ENCODE data around the gene WDR48.
A peak's percentile ranks its signal among the peaks of the same experiment; 100 is the strongest.

Gene WDR48

DNA sequence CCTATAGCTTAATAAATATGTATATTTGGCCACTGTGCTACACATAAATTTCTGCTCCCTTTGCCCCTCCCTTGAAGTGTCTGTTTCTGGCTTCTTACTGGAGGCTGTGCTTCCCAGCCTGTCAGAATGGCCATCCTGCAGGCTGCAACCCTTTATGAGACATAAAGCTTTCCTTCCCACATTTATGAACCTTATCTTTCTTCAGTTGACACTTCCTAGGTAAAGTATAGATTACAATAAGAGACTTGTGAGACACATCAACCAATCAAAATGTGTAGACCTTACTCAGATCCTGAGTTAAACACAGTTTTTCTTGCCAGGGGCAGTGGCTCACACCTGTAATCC, 29.6 kb upstream of the WDR48 start:
- H3K4me1 ChIP-seq (ENCODE audit: control insufficient read depth, insufficient read depth, low read length, poor library complexity, severe bottlenecking), result no peaks in the 10 kb centered on the region
- H3K9me3 ChIP-seq (ENCODE audit: control insufficient read depth, low read length), result no peaks in the 10 kb centered on the region
- H3K27me3 ChIP-seq (replicated peaks; ENCODE audit: control insufficient read depth, insufficient read depth, low read length, poor library complexity, severe bottlenecking), result peaks cover 3% of the 10 kb centered on the region
- DNase-seq, result no peak
- H3K36me3 ChIP-seq (ENCODE audit: control insufficient read depth, insufficient read depth, low read length), result no peaks in the 10 kb centered on the region
- no peak overlapping the region for H3K27ac ChIP-seq (ENCODE audit: insufficient read depth, low read length, poor library complexity, severe bottlenecking)
- H3K4me3 ChIP-seq (ENCODE audit: insufficient read depth, low read depth, low read length, poor library complexity, severe bottlenecking), result no peak overlapping the region

DNA sequence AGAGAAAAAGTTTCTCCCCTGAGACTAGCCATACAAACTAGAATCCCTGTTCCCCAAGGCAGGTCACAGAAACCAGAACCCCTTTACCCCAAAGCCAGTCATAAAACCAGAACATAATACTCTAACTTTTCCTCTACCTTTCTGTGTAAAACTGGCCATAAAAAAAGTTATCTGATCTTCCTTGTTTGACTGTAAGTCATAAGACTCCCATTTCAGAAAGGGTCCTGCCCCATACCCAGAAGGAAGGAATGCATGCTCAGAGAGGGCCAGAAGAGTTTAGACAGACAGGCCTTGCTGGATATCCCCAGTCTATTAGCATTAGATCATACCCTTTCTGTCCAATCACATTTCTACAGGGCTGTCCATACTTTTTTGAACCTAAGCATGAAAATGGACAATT, 27.3 kb upstream of the WDR48 start:
- Histone ChIP-seq H3K36me3 (ENCODE audit: control insufficient read depth, insufficient read depth, low read length) (no peaks in the 10 kb centered on the region), H3K27ac (ENCODE audit: insufficient read depth, low read length, poor library complexity, severe bottlenecking) (no peak overlapping the region), H3K4me1 (ENCODE audit: control insufficient read depth, insufficient read depth, low read length, poor library complexity, severe bottlenecking) (no peaks in the 10 kb centered on the region), H3K9me3 (ENCODE audit: control insufficient read depth, low read length) (no peaks in the 10 kb centered on the region), H3K4me3 (ENCODE audit: insufficient read depth, low read depth, low read length, poor library complexity, severe bottlenecking) (no peak overlapping the region), H3K27me3 (replicated peaks; ENCODE audit: control insufficient read depth, insufficient read depth, low read length, poor library complexity, severe bottlenecking) (no peaks in the 10 kb centered on the region)
- no peak for DNase-seq

DNA sequence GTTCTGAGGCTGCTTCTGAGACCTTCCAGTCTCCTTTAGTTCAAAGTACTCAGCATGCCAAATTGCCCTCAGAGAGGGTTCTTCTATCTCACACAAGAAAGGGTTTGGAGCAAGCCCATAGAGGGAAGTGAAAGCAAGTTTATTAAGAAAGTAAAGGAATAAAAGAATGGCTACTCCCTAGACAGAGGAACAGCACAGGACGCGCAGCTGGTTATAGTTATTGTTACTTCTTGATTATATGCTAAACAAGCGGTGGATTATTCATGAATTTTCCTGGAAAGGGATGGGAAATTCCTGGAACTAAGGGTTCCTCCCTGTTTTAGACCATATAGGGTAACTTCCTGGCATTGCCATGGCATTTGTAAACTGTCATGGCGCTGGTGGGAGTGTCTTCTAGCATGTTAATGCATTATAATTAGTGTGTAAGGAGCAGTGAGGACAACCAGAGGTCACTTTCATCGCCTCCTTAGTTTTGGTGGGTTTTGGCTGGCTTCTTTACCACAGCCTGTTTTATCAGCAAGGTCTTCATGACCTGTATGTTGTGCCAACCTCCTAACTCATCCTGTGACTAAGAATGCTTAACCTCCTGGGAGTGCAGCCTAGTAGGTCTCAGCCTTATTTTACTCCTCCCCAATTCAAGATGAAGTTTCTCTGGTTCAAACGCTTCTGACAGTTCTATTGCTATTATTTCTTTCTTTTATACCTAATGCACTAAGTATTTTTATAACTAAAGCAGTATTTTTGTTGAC, 26.4 kb upstream of the WDR48 start:
- no peaks in the 10 kb centered on the region for H3K9me3 ChIP-seq (ENCODE audit: control insufficient read depth, low read length)
- H3K4me1 ChIP-seq (ENCODE audit: control insufficient read depth, insufficient read depth, low read length, poor library complexity, severe bottlenecking), result no peaks in the 10 kb centered on the region
- no peak overlapping the region for H3K27ac ChIP-seq (ENCODE audit: insufficient read depth, low read length, poor library complexity, severe bottlenecking)
- H3K27me3 ChIP-seq (replicated peaks; ENCODE audit: control insufficient read depth, insufficient read depth, low read length, poor library complexity, severe bottlenecking), result no peaks in the 10 kb centered on the region
- no peak overlapping the region for H3K4me3 ChIP-seq (ENCODE audit: insufficient read depth, low read depth, low read length, poor library complexity, severe bottlenecking)
- H3K36me3 ChIP-seq (ENCODE audit: control insufficient read depth, insufficient read depth, low read length), result no peaks in the 10 kb centered on the region
- no peak for DNase-seq

DNA sequence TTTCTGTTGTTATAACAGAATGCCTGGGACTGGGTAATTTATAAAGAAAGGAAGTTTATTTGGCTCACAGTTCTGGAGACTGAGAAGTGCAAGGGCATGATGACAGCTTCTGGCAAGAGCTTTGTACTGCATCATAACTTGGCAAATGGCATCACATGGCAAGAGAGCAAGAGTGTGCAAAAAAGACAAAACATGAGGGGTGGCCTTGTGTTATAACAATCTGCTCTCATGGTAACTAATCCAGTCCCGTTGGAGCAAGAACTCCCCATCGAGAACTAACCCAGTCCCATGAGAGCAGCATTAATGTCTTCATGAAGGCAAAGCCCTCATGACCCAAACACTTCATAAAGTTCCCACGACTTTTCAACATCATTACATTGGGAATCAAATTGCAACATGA, 23.3 kb upstream of the WDR48 start:
- Histone ChIP-seq H3K27me3 (replicated peaks; ENCODE audit: control insufficient read depth, insufficient read depth, low read length, poor library complexity, severe bottlenecking) (no peaks in the 10 kb centered on the region), H3K27ac (ENCODE audit: insufficient read depth, low read length, poor library complexity, severe bottlenecking) (no peak overlapping the region), H3K36me3 (ENCODE audit: control insufficient read depth, insufficient read depth, low read length) (no peaks in the 10 kb centered on the region), H3K4me1 (ENCODE audit: control insufficient read depth, insufficient read depth, low read length, poor library complexity, severe bottlenecking) (no peaks in the 10 kb centered on the region), H3K9me3 (ENCODE audit: control insufficient read depth, low read length) (no peaks in the 10 kb centered on the region), H3K4me3 (ENCODE audit: insufficient read depth, low read depth, low read length, poor library complexity, severe bottlenecking) (no peak overlapping the region)
- no peak for DNase-seq

DNA sequence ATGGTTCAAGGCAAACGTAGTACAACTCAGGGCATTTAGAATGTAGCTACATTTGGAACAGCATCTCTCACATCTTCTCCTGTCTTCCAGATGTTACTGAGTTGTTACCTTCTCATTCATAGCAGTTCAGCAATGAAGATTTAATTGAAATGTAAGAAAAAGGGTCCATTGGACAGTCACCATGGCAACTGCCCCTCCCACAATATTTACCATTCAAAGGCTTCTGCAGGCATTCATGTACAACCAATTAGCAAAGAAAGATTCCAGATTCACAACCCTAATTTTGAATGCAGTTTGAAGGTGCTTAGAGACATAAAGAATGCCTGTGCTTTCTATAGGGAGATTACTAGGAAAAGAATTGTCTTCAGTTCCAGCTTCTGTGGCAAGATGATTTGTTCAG, 22.3 kb upstream of the WDR48 start:
- no peak for DNase-seq
- H3K27ac ChIP-seq (ENCODE audit: insufficient read depth, low read length, poor library complexity, severe bottlenecking), result no peak overlapping the region
- H3K4me3 ChIP-seq (ENCODE audit: insufficient read depth, low read depth, low read length, poor library complexity, severe bottlenecking), result no peak overlapping the region
- no peaks in the 10 kb centered on the region for H3K4me1 ChIP-seq (ENCODE audit: control insufficient read depth, insufficient read depth, low read length, poor library complexity, severe bottlenecking)
- H3K36me3 ChIP-seq (ENCODE audit: control insufficient read depth, insufficient read depth, low read length), result no peaks in the 10 kb centered on the region
- no peaks in the 10 kb centered on the region for H3K27me3 ChIP-seq (replicated peaks; ENCODE audit: control insufficient read depth, insufficient read depth, low read length, poor library complexity, severe bottlenecking)
- H3K9me3 ChIP-seq (ENCODE audit: control insufficient read depth, low read length), result no peaks in the 10 kb centered on the region

DNA sequence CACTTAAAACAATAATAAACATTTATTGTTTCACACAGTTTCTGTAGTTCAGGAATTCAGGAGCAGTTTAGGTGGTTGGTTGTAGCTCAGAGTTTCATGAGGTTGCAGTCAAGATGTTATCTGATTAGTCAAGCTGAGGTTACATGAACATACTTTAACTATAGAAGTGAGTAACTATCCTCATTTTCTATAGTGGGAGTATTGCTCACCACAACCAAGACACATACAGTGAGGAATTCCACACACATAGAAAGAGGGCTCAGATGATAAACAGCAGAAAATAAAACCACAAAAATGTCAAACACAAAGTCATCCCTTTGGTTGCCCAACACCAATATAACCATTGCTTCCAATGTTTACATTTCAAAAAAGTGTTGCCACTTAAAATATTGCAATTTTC, 13.7 kb upstream of the WDR48 start:
- no peaks in the 10 kb centered on the region for H3K36me3 ChIP-seq (ENCODE audit: control insufficient read depth, insufficient read depth, low read length)
- no peak overlapping the region for H3K4me3 ChIP-seq (ENCODE audit: insufficient read depth, low read depth, low read length, poor library complexity, severe bottlenecking)
- no peak overlapping the region for H3K27ac ChIP-seq (ENCODE audit: insufficient read depth, low read length, poor library complexity, severe bottlenecking)
- no peak for DNase-seq
- H3K4me1 ChIP-seq (ENCODE audit: control insufficient read depth, insufficient read depth, low read length, poor library complexity, severe bottlenecking), result no peaks in the 10 kb centered on the region
- no peaks in the 10 kb centered on the region for H3K27me3 ChIP-seq (replicated peaks; ENCODE audit: control insufficient read depth, insufficient read depth, low read length, poor library complexity, severe bottlenecking)
- no peaks in the 10 kb centered on the region for H3K9me3 ChIP-seq (ENCODE audit: control insufficient read depth, low read length)

DNA sequence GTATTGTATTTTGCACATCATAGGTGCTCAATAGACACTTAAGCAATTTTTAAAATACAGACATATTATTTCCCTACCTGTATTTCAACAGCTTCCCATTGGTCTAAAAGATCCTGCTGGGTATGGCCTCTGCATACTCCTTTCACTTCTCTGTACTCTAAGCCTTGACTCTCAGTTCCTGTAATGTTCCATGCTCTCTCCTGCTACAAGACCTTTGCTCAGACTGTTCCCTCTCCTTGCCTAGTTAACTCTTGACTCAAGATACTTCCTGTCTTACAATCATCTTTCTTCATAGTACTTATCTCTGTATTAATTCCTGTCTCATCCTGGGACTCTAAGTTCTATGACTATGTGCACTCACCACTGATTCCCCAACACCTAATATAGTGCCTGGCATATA, 1.8 kb upstream of the WDR48 start:
- H3K27ac ChIP-seq (ENCODE audit: insufficient read depth, low read length, poor library complexity, severe bottlenecking), result peak overlapping the region; percentile 13
- no peaks in the 10 kb centered on the region for H3K36me3 ChIP-seq (ENCODE audit: control insufficient read depth, insufficient read depth, low read length)
- H3K4me3 ChIP-seq (ENCODE audit: insufficient read depth, low read depth, low read length, poor library complexity, severe bottlenecking), result no peak overlapping the region
- H3K4me1 ChIP-seq (ENCODE audit: control insufficient read depth, insufficient read depth, low read length, poor library complexity, severe bottlenecking), result peaks cover 14% of the 10 kb centered on the region
- H3K27me3 ChIP-seq (replicated peaks; ENCODE audit: control insufficient read depth, insufficient read depth, low read length, poor library complexity, severe bottlenecking), result no peaks in the 10 kb centered on the region
- no peak for DNase-seq
- no peaks in the 10 kb centered on the region for H3K9me3 ChIP-seq (ENCODE audit: control insufficient read depth, low read length)

DNA sequence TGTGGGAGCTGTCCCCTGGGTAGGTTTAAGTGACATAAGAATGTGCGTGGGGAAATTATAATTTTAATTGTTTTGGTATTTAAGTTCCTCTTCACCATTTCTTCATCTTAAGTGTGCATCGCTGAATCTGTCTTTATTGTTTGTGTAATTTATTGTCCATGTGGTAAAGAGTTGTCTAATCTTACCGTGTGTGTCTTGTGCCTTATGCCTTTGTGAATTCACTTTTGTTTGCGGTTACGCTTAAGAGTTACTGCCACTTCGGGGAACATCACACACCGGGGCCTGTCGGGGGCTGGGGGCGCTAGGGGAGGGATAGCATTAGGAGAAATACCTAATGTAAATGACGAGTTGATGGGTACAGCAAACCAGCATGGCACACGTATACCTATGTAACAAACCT, 767 bp downstream of the WDR48 start:
- H3K4me3 ChIP-seq (ENCODE audit: insufficient read depth, low read depth, low read length, poor library complexity, severe bottlenecking), result peak overlapping the region; percentile 93
- H3K27me3 ChIP-seq (replicated peaks; ENCODE audit: control insufficient read depth, insufficient read depth, low read length, poor library complexity, severe bottlenecking), result no peaks in the 10 kb centered on the region
- H3K4me1 ChIP-seq (ENCODE audit: control insufficient read depth, insufficient read depth, low read length, poor library complexity, severe bottlenecking), result peaks cover 14% of the 10 kb centered on the region
- no peak for DNase-seq
- peak overlapping the region; percentile 96 for H3K27ac ChIP-seq (ENCODE audit: insufficient read depth, low read length, poor library complexity, severe bottlenecking)
- no peaks in the 10 kb centered on the region for H3K9me3 ChIP-seq (ENCODE audit: control insufficient read depth, low read length)
- no peaks in the 10 kb centered on the region for H3K36me3 ChIP-seq (ENCODE audit: control insufficient read depth, insufficient read depth, low read length)

DNA sequence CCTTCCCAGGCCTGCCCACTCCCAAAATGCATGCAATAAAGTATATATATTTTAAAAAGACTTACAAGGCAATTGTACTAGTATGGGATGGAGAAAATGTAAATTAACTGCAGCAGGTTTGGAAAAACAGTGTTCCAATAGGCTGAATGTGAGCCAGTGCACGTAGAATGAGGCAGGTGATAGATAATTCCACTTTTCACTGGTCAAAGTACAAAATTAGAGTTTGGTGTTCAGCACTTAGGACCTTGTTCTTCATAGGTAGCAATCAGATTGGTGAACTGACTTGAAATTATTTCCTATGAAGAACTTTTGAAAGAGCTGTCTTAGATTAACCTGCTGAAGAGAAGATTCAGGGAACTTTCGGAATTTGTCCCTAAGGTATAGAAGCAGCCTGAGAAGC, 1.9 kb downstream of the WDR48 start:
- peaks cover 14% of the 10 kb centered on the region for H3K4me1 ChIP-seq (ENCODE audit: control insufficient read depth, insufficient read depth, low read length, poor library complexity, severe bottlenecking)
- H3K9me3 ChIP-seq (ENCODE audit: control insufficient read depth, low read length), result no peaks in the 10 kb centered on the region
- H3K36me3 ChIP-seq (ENCODE audit: control insufficient read depth, insufficient read depth, low read length), result peaks cover 6% of the 10 kb centered on the region
- no peak for DNase-seq
- no peaks in the 10 kb centered on the region for H3K27me3 ChIP-seq (replicated peaks; ENCODE audit: control insufficient read depth, insufficient read depth, low read length, poor library complexity, severe bottlenecking)
- H3K27ac ChIP-seq (ENCODE audit: insufficient read depth, low read length, poor library complexity, severe bottlenecking), result no peak overlapping the region
- no peak overlapping the region for H3K4me3 ChIP-seq (ENCODE audit: insufficient read depth, low read depth, low read length, poor library complexity, severe bottlenecking)

DNA sequence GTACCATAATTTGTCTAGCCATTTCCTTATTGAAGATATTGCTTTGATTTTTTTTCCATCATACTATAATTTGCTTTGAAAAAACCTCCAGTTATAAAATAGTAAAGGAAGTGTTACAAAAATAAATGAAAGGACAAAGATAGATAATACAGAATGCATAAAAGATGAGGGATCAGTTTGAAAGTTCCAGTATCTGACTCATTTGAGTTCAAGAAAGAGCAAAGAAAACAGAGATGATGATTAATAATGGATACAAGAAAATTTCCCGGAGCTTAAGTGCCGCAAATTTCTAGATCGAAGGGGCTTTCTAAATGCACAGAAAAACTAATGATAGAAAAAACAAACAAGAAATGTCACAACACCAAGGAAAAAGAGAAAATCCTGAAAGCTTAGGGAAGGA, 4.3 kb downstream of the WDR48 start:
- no peak overlapping the region for H3K4me3 ChIP-seq (ENCODE audit: insufficient read depth, low read depth, low read length, poor library complexity, severe bottlenecking)
- H3K27me3 ChIP-seq (replicated peaks; ENCODE audit: control insufficient read depth, insufficient read depth, low read length, poor library complexity, severe bottlenecking), result no peaks in the 10 kb centered on the region
- H3K9me3 ChIP-seq (ENCODE audit: control insufficient read depth, low read length), result no peaks in the 10 kb centered on the region
- H3K36me3 ChIP-seq (ENCODE audit: control insufficient read depth, insufficient read depth, low read length), result peaks cover 6% of the 10 kb centered on the region
- H3K27ac ChIP-seq (ENCODE audit: insufficient read depth, low read length, poor library complexity, severe bottlenecking), result no peak overlapping the region
- peaks cover 12% of the 10 kb centered on the region for H3K4me1 ChIP-seq (ENCODE audit: control insufficient read depth, insufficient read depth, low read length, poor library complexity, severe bottlenecking)
- DNase-seq, result no peak

All from effector memory CD4-positive, alpha-beta T cell (primary cell).